ENCODE data around the gene GDPD2.
A peak's percentile ranks its signal among the peaks of the same experiment; 100 is the strongest.

GDPD2 gene

DNA sequence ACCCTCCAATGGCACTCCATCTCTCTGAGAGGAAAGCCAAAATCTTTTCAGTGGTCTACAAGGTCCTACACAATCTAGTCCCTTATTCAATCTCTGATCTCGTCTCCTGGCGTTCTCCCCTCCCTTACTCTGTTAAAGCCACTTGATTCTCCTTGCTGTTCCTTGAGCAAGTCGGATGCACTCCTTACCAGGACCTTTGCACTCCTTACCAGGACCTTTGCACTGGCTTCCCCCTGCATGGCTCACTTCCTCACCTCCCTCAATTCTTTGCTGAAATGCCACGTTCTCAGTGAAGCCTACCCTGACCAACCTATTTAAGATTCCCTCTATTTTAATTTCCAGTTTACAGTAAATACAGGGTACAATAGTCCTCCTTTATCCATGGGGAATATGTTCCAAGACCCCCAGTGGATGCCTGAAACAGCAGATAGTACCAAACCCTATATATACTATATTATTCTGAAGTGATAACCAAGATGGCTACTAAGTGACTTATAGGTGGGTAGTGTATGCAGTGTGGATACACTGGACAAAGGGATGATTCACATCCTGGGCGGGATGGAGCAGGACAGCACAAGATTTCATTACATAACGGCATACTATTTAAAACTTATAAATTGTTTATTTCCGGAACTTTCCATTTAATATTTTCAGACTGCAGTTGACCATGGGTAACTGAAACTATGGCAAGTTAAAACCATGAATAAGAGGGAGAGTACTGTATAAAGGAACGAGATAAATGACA lies 15.0 kb downstream of the GDPD2 start:
- no peak for DNase-seq (ENCODE audit: low read depth)

DNA sequence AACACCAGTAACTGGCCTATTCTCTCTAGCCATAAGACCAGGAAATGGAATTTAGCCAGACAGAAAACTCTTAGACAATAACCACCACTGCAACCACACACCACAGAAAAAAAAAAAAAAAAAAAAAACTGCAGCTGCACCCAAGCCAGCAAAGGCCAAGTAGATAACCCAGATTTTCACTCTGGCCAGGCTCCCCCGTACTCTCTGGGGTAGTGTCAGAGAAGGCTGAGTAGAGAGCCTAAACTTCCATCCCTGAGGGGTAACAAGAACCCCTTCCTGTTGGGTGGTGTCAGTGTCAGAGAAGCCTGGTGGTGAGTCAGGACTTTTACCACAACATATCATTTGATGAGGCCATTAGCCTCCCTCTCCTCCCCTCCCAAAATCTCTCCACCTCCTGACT lies 15.9 kb downstream of the GDPD2 start:
- DNase-seq (ENCODE audit: low read depth) = no peak

DNA sequence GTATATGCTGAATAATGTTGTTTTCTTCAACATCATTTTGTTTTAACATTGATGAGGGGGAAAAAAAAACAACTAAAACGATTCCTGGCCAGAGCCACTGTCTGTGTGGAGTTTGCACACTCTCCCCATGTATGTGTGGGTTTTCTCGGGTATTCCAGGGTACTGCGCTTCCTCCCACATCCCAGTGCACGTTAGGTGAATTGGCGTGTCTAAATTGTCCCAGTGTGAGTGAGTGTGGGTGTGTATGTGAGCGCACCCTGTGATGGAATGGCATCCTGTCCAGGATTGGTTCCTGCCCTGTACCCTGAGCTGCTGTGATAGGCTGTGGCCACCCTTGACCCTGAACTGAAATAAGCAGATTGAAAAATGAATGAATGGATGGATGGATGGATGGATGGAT lies 19.1 kb downstream of the GDPD2 start:
- DNase-seq (ENCODE audit: low read depth) = no peak

DNA sequence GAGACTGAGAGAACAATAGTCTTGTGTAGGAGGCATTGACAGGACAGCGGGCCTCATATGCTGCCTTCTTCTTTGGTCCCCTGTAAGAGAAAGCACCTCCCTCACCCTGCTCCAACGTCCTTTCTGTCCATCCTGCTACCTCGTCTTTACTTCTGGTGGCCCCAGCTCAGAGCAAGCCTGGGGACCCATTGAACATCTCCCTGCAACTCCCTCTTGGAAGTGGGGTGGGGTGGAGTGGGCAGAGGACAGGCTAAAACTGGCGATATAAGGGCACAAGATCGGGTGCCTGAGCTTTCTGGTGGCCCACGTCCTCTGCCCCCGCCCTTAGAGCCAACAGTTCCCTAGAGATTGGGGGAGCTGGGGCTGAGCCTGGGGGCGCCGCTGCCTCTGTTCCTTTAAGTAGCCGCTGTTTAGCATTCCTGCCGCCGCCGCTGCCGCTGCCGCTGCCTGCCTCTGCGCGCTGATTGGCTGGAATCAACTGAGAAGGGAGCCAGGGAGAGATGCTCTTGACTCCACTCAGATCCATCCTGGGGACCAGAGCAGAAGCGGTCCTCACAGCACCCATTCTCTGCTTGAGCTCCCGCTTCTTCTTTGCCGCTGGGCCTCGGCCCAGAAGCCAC lies 21.3 kb downstream of the GDPD2 start, which contains the start of gene DLG3:
Gene DLG3, plus strand, starts transcription at position 510 of the 620 bp plus-strand sequence. CDS start 367 bp downstream, outside the sequence.
- no peak for DNase-seq (ENCODE audit: low read depth)

DNA sequence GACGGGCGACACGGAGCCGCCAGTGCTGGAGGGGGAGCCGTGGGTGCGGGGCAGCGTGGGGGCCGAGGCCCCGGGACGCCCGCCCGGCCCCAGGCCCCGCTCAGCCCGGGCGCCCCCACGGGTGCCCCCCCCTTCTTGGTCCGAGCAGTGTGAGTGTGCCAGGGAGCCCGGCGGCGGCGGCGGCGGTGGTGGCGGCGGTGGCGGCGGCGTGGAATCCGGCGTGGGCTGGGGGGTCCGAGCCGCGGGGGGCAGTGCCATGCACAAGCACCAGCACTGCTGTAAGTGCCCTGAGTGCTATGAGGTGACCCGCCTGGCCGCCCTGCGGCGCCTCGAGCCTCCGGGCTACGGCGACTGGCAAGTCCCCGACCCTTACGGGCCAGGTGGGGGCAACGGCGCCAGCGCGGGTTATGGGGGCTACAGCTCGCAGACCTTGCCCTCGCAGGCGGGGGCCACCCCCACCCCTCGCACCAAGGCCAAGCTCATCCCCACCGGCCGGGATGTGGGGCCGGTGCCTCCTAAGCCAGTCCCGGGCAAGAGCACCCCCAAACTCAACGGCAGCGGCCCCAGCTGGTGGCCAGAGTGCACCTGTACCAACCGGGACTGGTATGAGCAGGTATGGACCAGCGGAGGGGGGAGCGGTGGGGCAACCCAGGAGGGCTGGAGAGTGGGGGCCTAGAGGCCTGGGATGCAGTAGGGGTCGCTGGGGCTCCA lies 22.0 kb downstream of the GDPD2 start:
- DNase-seq (ENCODE audit: low read depth) = no peak

DNA sequence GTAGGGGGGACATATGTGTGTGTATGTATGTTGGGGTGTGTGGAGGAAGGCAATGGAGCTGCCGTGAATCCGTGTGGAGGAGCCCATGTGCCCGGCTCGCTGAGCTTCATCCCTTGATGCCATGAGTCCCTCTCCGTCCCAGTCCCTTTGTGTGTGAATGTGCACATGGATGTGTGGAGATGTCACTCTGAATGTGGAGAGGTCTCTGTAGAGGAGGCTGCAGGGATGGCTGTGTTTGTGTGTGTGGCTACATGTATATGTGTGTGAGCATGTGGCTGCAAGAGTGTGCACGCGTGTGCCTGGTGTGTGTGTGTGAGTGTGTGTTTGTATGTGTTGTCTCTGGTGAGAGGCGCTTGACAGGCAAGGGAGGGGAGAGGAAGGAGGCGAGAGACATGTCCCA lies 22.8 kb downstream of the GDPD2 start:
- no peak for DNase-seq (ENCODE audit: low read depth)

DNA sequence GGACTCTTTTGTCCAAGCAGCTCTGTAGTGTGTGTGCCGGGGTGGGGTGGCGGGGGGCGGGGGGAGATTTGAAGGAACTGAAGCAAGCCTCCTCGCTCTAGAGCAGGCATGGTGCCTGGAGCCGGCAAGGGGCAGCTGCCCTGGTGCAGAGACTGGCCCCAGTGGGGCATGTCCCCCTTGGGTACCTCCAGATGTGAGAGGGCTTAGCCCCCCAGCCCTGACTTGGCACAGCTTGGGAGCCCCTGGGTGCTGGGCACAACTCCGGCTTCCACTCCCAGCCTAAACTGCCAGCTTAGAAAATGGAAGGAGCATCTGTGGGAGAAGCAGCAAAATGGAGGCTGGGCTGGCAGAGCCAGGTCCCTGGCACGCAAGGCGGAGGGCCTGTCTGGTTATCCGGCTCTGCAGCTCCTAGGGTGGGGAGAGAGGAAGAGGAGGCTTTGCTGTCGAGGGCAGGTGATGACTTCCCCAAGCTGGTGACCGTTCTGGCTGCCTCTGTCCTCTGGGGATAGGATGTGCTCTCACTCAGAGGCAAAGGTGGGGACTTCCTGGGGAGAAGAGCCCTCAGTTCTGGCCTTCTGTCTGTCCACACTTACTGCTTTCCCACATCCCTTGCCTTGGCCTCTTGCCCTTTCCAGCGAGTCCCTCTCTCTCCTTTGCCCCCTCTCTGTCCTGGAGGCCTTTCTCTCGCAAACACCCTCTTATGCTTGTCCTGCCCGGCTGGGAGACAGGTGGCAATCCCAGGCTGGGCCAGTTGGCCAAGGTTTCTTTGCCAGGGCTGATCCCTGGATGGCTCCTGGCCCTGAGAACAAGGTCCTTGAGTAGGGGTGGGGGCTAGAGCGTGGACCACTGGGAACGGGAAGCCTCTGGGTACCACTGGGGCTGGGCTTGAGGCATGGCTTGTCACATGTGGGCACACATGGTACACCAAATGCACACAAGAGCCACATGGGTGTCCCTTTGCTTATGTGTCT lies 23.6 kb downstream of the GDPD2 start:
- no peak for DNase-seq (ENCODE audit: low read depth)

DNA sequence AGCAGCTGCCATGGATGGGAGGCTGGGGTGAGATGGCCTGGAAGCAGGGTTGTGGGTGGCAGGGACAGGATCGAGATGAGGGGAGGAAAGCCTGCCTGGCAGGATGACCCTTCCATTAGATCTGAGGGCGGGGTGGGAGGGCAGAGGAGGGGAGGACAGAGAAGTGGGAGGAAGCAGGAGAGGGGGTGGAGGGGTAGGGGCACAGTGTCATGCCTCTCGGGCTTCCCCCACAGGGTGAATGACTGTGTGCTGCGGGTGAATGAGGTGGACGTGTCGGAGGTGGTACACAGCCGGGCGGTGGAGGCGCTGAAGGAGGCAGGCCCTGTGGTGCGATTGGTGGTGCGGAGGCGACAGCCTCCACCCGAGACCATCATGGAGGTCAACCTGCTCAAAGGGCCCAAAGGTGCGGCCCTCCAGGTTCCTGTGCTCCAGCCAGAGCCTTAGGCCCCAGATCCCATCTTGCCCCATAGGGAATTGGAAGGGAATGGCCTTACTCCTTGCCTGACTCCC lies 26.4 kb downstream of the GDPD2 start:
- no peak for DNase-seq (ENCODE audit: low read depth)

DNA sequence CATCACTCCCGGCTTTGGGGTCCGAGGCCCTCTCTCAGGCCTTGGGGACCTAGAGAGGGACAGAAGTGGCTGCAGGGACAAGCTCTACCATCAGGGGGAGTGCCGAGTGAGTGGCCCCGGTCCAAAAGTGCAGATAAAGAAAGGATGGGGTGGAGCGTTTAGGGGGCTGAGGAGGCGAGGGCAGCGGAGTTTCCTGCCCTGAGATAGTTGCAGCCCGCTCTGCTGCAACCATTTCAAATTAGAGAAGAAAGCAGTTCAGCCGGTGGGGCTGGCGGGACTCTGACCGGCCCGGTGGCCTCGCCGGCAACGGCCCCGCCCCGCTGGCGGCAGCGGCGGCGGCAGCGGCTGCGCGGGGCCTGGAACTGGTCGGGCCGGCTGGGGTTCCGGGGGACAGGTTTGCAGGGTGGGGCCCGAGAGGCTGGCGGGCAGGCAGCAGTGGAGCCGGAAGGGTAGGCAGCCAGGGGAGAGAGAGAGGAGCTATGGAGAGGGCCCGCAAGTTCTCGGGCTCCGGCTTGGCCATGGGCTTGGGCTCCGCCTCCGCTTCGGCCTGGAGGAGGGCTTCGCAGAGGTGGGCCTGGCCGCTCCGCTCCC lies 29.1 kb downstream of the GDPD2 start:
- DNase-seq (ENCODE audit: low read depth) = peak; percentile 28

DNA sequence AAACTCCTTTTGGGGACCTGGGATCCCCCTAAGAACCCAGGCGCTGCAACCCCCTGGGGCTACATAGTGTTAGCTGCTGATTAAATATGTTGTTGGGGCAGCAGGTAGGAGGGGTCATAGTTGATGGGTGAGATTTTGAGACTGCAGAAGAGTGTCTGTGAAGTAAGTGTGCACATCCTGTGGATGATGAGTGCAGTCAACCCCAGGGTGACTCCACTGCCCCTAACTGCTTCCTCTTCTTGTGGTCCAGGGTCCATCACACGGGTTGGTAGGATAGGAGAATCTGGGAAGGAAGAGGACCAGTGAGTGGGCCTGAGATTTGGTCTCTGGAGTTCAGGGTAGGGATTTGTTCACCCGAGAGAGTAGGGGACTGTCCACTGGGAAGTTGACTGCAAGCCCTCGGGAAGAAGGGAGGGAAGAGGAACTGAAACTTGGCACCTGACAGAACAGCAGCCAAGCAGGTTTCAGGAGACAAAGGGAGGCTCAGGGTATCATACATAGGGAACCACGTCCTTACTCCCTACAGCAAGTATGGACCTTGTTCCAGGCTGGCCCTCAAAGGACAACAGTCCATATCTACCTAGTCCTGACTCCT lies 30.0 kb downstream of the GDPD2 start:
- DNase-seq (ENCODE audit: low read depth) = no peak

DNA sequence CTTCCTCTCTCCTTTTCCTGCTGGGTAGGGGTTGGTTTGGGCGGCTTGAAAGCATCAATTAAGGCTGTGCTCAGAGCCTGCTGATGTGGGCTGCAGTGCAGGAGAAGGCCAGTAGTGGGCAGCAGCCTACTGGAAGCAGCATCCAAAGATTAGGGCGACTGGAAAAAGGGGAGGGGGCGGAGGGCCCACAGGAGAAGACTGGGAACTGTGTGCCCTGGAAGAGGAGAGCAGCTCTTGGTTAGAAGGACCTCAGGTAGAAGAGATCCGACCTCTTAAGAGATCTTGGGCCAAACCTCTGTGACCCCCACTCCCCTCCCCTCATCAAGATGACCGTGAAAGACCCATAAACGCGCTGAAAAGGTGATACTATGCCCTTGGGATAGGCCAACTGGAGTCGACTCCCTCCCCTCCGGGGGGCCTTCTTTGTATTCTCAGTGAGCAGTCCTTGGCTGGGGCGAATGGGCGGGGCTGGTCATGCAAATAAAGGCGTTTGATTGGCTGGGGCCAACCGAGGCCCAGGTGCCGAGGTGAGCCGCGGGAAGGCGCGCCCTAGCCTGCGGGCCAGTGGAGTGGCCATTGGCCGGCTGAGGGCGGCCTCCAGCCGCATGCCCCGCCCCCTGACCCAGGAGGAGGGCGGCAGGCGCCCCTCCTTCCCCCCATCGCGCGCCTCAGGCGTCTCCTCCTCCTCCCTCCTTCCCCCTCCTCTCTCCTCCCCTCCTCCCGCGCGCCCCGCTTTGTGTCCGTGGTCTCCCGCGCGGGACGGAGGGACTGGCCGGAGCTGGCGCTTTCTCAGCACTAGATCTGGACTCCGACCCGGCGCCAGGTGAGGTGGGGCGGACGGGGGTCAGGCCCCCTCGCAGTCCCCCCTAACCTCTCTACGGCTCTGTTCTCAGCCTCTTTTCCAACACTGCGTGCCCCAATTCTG lies 31.6 kb downstream of the GDPD2 start:
- peak; percentile 24 for DNase-seq (ENCODE audit: low read depth)

DNA sequence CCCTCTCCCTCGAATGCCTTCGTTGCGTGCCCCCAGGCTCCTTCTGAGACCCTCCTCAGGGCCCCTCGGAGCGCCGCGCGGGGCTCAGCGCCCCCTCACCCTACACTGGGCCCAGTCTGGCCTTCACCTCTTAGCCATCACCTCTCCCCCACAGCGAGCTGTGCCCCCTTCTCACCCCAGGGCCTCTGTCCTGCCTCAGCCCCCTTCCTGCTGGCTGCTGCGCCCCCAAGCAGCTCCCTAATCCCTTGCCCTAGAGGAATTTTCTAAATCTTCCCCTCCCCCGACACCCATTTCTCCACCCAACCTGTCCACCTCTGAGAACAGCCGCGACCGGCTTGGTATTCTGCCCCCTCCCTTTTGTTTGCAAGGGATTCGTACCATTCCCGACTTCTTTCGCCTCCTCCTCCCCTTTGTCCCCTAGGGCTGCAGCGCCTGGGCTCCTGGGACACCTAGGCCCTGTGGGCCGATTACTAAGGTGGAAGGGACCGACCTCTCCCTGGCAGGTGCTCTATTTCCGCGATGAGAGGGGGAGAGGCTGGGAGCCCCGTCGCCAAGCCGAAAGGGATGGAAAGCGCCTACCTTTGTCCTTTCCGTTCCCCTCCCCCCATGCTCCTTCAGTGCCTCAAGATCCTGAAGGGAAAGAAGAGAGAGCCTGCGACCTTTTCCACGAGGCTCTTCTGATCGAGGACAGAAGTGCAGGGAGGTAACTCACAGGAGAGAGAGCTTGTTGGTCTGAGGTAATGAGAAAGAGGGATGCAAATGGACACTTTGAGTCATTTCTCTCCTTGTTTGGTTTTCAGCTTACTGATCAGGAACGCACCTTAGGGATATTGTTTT lies 32.5 kb downstream of the GDPD2 start:
- DNase-seq (ENCODE audit: low read depth) = no peak

DNA sequence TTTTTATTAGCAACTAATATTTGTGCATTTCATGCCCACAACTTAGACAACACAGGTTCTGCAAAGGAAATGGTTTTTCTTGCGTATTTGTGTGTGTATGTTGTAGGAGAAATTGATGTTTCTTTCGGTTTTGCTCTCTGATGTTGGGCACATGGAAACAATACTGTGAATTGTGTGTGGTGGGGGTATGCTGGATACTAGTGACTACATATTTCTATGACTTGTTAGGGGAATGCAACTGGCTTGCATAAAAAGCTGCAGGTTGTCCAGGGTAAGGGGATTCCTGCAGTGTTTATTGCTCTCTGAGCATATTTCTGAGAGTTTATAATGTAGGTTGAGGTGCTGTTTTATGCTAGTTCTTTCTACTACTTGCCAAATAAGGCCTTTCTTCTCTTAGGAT lies 33.1 kb downstream of the GDPD2 start:
- no peak for DNase-seq (ENCODE audit: low read depth)

DNA sequence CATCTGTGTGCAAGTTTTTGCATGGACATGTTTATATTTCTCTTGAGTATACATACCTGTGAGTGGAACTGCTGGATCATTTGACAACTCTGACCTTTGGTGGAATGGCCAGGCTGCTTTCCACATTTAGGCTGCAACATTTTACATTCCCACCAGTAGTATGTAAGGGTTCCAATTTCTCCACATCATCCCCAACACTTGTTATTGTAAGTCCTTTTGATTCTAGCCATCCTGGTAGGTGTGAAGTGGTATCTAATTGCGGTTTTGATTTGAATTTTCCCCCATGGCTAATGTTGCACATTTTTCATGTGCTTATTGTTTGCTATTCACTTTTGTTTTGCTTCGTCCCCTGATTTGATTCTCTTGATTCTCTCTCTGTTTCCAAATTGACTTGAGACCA lies 37.9 kb downstream of the GDPD2 start:
- no peak for DNase-seq (ENCODE audit: low read depth)

DNA sequence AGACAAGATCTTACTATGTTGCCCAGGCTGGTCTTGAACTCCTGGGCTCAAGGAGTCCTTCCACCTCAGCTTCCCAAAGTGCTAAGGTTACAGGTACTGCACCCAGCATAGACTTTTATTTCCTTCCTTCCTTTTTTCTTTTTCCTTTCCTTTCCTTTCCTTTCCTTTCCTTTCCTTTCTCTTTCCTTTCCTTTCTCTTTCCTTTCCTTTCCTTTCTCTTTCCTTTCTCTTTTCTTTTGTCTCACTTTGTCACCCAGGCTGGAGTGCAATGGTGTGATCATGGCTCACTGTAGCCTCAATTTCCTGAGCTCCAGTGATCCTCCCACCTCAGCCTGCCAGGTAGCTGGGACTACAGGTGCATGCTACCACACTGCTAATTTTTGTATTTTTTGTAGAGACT lies 40.9 kb downstream of the GDPD2 start:
- no peak for DNase-seq (ENCODE audit: low read depth)

DNA sequence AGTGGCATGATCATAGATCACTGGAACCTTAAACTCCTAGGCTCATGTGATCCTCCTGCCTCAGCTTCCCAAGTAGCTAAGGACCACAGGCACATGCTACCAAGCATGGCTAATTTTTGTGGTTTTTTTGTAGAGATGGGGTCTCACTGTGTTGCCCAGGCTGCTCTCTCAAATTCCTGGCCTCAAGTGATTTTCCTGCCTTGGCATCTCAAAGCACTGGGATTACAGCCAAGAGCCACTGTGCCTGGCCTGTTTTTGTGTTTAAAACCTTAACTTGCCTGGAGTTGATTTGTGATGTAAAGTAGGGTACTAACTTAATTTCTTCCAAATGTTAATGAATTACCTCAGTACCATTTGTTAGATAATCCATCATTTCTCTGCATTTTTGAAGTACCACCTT lies 43.9 kb downstream of the GDPD2 start:
- no peak for DNase-seq (ENCODE audit: low read depth)

DNA sequence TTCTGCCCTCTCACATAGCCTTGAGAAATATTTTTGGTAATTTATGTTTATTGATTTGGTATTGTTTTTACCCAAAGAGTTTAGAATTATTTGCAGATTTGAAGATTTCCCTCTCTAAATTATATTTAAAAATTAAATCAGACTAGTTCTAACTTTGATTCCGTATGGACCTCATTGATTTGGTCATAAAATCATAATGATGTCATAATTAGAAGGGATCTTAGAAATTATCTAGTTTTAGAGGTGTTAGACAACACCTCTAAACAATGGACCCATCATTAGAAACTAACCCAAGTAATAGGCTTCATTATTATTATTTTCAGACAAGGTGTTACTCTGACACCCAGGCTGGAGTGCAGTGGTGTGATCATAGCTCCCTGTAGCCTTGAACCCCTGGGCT lies 45.6 kb downstream of the GDPD2 start:
- no peak for DNase-seq (ENCODE audit: low read depth)

DNA sequence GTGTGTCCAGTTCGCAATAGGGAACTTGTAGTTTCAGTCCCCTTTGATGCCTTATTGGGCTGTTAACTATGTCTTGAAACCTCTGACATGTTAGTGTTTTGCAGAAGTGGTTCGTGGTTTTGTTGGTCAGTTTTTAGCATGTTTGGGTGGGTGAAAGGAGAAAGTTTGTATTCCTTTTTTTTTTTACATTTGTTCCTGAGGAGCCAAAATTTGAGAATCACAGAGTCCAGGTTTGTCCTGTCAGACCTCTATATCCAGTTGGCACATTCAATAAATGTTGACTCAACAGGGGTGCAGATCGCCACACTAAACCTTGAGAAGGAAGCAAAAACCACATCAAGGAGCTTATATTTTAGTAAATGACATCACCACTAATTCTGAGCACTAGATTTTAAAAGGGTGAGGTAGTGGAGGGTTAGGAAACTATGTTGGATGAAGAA lies 47.8 kb downstream of the GDPD2 start:
- no peak for DNase-seq (ENCODE audit: low read depth)
